DND-41 (cell line): ENCODE measurements around the gene PDIA4.

Experiments used
- EZH2 ChIP-seq: IDR thresholded peaks from 3 replicates; pipeline ENCODE4 v1.6.1; 2012; ENCODE audit warnings: borderline replicate concordance, low read depth, mild to moderate bottlenecking, moderate library complexity, low read length, inconsistent platforms; ENCODE audit not compliant: severe bottlenecking
- TF ChIP-seq, protein P1 (sequence below): IDR thresholded peaks from 2 replicates; pipeline ENCODE4 v1.5.1; 2012; ENCODE audit warnings: borderline replicate concordance, low read length, moderate library complexity, mild to moderate bottlenecking; ENCODE audit not compliant: poor library complexity, severe bottlenecking; ENCODE audit errors: extremely low read depth

GRCh38 chr7:149063476-149063875, 35.2 kb upstream of the PDIA4 start:
- TF ChIP-seq, protein P1, sequence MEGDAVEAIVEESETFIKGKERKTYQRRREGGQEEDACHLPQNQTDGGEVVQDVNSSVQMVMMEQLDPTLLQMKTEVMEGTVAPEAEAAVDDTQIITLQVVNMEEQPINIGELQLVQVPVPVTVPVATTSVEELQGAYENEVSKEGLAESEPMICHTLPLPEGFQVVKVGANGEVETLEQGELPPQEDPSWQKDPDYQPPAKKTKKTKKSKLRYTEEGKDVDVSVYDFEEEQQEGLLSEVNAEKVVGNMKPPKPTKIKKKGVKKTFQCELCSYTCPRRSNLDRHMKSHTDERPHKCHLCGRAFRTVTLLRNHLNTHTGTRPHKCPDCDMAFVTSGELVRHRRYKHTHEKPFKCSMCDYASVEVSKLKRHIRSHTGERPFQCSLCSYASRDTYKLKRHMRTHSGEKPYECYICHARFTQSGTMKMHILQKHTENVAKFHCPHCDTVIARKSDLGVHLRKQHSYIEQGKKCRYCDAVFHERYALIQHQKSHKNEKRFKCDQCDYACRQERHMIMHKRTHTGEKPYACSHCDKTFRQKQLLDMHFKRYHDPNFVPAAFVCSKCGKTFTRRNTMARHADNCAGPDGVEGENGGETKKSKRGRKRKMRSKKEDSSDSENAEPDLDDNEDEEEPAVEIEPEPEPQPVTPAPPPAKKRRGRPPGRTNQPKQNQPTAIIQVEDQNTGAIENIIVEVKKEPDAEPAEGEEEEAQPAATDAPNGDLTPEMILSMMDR, result no peak
- no peak for TF ChIP-seq EZH2
